COLO668 (cell line): Measurements from ENCODE around the gene CAMSAP3.
A peak's percentile ranks its signal among the peaks of the same experiment; 100 is the strongest.
"Not testable (repeated sequence)": the region's sequence is repeated elsewhere in the genome, so short reads cannot be mapped to it uniquely, and the experiment has no call there.

ENCODE experiments used
- DNase-seq: peaks from one replicate; lab custom pipeline; 2025; ENCODE audit not compliant: unreplicated experiment; lab: John Stamatoyannopoulos, UW

The CAMSAP3 gene

GRCh38 chr19:7577422-7577821 is 18.2 kb upstream of the CAMSAP3 start:
- DNase-seq = not testable (repeated sequence)

DNA sequence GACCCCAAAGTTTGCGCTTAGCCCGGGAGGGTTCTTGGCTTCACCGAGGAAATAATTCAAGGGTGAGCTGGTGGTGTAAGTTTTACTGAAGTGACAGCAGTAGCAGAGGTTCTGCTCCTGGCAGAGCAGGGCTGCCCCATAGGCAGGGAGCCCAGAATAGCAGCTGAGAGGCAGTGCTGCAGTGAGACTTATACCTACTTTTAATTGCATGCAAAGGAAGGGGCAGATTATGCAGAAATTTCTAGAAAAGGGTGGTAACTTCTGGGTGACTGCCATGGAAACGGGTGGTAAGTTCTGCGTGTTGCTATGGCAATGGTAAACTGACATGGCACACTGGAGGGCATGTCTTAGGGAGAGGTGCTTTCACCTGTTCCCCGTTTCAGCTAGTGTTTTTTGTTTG is 17.5 kb upstream of the CAMSAP3 start:
- no peak for DNase-seq

GRCh38 chr19:7579182-7579581 is 16.5 kb upstream of the CAMSAP3 start:
- DNase-seq = no peak

- no peak for DNase-seq
Measured at GRCh38 chr19:7582446-7582845, 13.2 kb upstream of the CAMSAP3 start.

- no peak for DNase-seq
Measured at GRCh38 chr19:7589822-7590221, 5.8 kb upstream of the CAMSAP3 start.

DNA sequence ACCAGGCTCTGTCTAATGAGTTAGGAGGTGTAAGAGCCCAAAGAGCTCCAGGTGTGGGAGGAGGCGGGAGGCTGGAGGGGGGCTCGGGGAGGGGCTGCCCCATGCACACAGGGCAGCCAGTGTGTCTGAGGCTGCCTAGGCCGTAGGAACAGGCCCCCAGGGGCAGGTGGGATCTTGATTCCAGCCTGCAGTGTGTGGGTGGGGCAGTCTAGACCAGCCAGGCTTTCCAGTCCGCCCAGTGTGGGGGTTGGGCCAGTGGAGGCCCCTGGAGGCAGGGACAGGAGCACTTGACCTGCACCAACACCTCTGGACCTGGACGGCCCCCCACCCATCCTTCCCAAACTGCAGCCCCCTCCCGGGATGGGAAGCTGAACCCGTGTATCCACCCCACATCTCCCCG is 5.4 kb upstream of the CAMSAP3 start:
- DNase-seq = no peak

GRCh38 chr19:7596211-7596937 is 711 bp downstream of the CAMSAP3 start:
- peak; percentile 49 for DNase-seq

GRCh38 chr19:7597689-7598088 is 2.0 kb downstream of the CAMSAP3 start:
- no peak for DNase-seq

- no peak for DNase-seq
Measured at GRCh38 chr19:7598180-7598579, 2.5 kb downstream of the CAMSAP3 start.

- DNase-seq = no peak
Measured at GRCh38 chr19:7600721-7601120, 5.1 kb downstream of the CAMSAP3 start.

DNA sequence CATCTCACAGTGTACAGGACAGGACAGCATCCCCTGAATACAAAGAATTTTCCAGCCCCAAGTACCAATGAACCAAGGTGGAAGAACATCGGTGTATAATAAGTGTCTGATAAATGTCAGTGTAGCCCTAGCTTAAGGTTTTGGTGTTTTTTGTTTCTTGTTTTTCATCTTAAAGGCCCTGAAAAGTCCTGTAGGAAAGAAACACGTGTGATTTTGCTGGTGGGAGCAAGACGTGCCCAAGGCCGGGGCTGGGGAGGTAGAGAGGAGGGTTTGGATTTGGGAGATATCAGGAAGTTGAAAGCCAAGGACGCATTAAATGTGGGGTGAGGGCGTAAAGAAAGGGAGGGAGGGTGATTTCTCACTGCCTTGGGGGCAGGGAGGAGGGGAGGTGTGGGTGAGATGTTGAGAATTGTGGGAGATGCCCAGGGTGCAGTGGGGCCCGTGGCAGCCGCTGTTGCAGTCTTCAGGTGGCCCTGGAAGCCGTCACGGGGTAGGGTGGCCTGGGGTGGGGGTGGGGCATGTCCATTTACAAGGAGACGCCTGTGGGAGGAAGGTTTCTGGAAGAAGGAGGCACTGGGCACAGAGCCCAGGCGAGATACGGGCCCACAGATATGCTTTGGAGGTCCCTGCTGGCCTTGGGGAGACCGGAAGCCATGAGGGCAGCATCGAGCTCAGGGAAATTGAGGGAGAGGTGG is 6.7 kb downstream of the CAMSAP3 start:
- DNase-seq = no peak

DNA sequence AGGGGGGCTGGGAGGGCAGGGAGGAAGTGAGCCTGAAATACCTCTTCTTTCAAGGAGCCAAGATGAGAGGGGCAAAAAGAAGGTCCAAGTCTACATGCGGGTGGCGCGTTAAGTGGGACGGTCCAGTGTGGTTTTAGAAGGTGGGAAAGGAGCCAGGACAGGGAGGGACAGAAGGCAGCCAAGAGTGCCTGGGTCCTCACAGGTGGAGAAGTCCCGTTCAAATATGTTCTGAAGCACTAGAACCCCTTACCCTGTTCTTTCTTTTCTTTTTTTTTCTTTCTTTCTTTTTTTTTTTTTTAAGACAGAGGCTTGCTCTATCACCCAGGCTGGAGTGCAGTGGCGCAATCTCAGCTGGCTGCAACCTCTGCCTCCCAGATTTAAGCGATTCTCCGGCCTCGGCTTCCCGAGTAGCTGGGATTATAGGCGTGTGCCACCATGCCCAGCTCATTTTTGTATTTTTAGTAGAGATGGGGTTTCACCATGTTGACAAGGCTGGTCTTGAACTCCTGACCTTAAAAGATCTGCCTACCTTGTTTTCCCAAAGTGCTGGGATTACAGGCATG is 7.4 kb downstream of the CAMSAP3 start:
- DNase-seq = no peak

DNA sequence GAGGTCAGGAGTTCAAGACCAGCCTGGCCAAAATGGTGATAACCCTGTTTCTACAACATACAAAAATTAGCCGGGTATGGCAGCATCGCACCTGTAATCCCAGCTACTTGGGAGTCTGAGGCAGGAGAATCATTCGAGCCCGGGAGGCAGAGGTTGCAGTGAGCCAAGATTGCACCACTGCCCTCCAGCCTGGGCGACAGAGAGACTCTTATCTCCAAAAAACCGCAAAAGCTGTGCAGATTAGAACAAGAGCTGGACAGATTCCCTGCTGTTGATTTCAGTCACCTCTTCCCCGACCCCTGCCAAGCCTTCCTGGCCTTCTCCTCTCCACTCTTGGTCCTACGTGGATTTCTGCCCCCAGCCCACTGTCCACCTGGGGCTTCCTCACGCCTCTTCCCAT is 8.3 kb downstream of the CAMSAP3 start:
- no peak for DNase-seq

DNA sequence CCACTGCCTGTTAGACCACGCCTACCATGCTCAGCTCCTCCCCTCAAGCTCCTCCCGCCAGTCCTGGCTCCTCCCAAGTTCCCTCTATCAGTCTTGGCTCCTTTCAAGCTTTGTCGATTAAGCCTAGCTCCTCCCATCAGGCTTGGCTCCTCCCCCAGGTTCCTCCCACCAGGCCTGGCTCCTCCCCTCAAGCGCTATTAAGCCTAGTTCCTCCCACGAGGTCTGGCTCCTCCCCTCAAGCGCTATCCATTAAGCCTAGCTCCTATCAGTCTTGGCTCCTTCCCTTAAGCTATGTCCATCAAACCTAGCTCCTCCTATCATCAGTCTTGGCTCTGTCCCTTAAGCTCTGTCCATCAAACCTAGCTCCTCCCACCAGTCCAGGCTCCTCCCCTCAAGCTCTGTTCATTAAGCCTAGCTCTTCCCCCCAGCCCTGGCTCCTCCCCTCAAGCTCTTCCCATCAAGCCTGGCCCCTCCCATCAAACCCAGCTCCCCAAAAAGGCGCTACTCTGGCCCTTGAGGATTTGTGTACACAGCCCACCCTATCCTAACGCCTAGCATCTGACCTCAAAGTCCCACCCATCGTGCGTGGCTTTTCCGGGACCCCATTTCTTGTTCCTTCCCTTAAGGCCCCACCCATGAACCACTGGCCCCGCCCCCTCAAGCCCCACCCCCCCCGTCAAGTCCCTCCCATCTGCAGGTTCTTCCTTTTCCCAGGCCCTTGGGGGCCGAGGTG is 10.0 kb downstream of the CAMSAP3 start:
- DNase-seq = peak; percentile 35

DNA sequence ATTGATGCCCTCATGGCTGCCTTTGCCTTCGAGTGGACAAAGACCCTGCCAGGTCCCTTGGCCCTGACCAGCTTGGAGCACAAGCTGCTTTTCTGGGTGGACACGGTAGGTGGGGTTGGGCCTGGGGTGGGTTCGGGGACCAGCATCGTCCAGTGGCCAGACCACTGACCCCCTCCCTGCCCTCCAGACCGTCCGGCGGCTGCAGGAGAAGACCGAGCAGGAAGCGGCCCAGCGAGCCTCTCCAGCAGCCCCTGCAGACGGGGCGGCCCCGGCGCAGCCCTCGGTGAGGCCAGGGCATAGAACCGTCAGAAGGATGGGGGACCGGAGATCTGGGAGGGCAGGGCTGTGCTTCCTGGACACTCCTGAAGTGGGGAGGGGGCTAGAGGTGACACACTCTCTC is 10.6 kb downstream of the CAMSAP3 start:
- no peak for DNase-seq

- no peak for DNase-seq
Measured at GRCh38 chr19:7607212-7607873, 11.7 kb downstream of the CAMSAP3 start.

DNA sequence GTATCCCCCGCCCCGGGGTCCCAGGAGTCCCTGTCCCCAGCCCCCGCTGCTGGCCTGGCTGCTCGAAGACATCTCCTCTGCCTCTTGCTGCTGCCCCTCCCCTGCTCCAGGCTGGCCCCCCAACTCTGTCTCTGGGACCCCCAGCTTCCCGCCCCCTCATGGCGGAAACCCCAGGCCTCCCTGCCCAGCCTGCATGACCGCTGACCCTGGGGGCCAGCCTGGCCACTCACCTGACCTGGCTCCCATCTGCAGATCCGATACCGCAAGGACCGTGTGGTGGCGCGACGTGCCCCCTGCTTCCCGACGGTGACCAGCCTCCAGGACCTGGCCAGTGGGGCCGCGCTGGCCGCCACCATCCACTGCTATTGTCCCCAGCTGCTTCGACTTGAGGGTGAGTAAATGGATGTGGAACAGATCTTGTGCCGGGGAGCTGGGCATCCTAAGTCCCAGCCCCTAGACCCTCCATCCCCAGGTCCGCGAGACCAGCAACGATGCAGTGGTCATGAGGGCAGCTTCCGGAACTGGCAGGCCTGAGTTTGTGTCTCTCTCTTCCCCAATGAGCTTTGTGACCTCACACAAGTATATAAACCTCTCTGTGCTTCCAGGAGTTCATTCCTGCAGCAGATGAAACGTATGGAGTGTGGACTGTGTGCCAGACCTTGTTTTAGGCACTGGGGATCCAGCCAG is 12.4 kb downstream of the CAMSAP3 start:
- no peak for DNase-seq

GRCh38 chr19:7610491-7611240 is 15.0 kb downstream of the CAMSAP3 start:
- no peak for DNase-seq

- no peak for DNase-seq
Measured at GRCh38 chr19:7611541-7612279, 16.0 kb downstream of the CAMSAP3 start.
